ENCODE results near the gene CD247. TPM values are rescaled to one million over a fixed set of nuclear protein-coding genes. Genes with fewer than 3 reads are reported as not detected.

Gene CD247
- total and polyA plus RNA-seq, 2 of the 13 experiments (the other 11 are each of a cell fraction or from before 2014, with no cell fraction given) = 0.20 TPM; not detected in 1

- TF ChIP-seq DMTF1 (CRISPR knock-in tag; IDR thresholded peaks at IDR 0.05) (no peak), KAT8 (CRISPR knock-in tag; IDR thresholded peaks at IDR 0.05) (no peak)
These were observed 129.4 kb downstream of the CD247 start (continued) for GRCh38 chr1:167388976-167389375.

GRCh38 chr1:167387251-167387910 is 130.9 kb downstream of the CD247 start:
- no peak overlapping the region for H3K9ac ChIP-seq (ENCODE audit: insufficient read depth, low read depth, low read length)
- FAIRE-seq (no peak), ATAC-seq (no peak), DNase-seq (ENCODE audit: low spot score) (no peak)
- H3K79me2 ChIP-seq (ENCODE audit: insufficient read depth, low read length) = no peaks in the 10 kb centered on the region
- ChIA-PET POLR2A (no interaction called here), CTCF (ENCODE audit: low intra/inter-chr PET ratio, low total read pairs) (no interaction called here)
- no peak overlapping the region for H3K4me3 ChIP-seq (replicated peaks in 1 of 3; ENCODE audit: insufficient read depth in 1 of 3, low read depth in 2 of 3, low read length in 3 of 3)
- no peaks in the 10 kb centered on the region for H3K9me3 ChIP-seq (ENCODE audit: low read length)
- H3K36me3 ChIP-seq (replicated peaks in 1 of 2; ENCODE audit: control insufficient read depth in 1 of 2, insufficient read depth in 2 of 2, low read length in 2 of 2) = peaks cover 3 to 23% of the 10 kb centered on the region in 2 experiments; a peak in 4 of 5 replicates
- no peak overlapping the region for H2AFZ ChIP-seq (ENCODE audit: low read length)
- no peak overlapping the region for H3K27ac ChIP-seq (ENCODE audit: extremely low read length, insufficient read depth, low read length)
- 92% methylated on average over 7 of the region's 7 CpGs for WGBS (ENCODE audit: low lambda C conversion rate)
- H4K20me1 ChIP-seq (ENCODE audit: insufficient read depth, low read length) = no peaks in the 10 kb centered on the region
- no peak overlapping the region for H3K4me2 ChIP-seq (ENCODE audit: low read depth, low read length)
- 0 out of 2 replicates have a peak, but pooled peaks cover 5% of the 10 kb centered on the region for H3K4me1 ChIP-seq (ENCODE audit: insufficient read depth, low read length)
- no peaks in the 10 kb centered on the region for H3K27me3 ChIP-seq (ENCODE audit: control insufficient read depth in 1 of 2, insufficient read depth in 2 of 2, low read length in 2 of 2)
- intact Hi-C loops (cut with micrococcal nuclease; ENCODE audit: unreplicated experiment) = no loop called here
- in situ Hi-C loops (cut with HindIII; ENCODE audit: extremely low pct_ligation_motif_present, low pct_unique_long_range_greater_than_20kb) = no loop called here
- no TSS peak for BruUV-seq (replicated peaks)
- TF ChIP-seq MAFK (conservative IDR thresholded peaks at IDR 0.05 in 1 of 2, IDR thresholded peaks at IDR 0.05 in 1 of 2; ENCODE audit: low read length in 2 of 2) (peak; percentile 87 to 91), FOXC1 (CRISPR knock-in tag; IDR thresholded peaks at IDR 0.05; ENCODE audit: borderline replicate concordance) (no peak), REL (CRISPR knock-in tag; conservative IDR thresholded peaks at IDR 0.05) (no peak), ZEB1 (IDR thresholded peaks at IDR 0.05; ENCODE audit: insufficient replicate concordance, low read depth) (no peak), ZBTB40 (IDR thresholded peaks at IDR 0.05) (no peak), ZBTB40 (CRISPR knock-in tag; IDR thresholded peaks at IDR 0.05) (no peak), TFDP2 (CRISPR knock-in tag; IDR thresholded peaks at IDR 0.05) (no peak), KAT8 (CRISPR knock-in tag; IDR thresholded peaks at IDR 0.05) (no peak)
